ENCODE data around the gene RD3L.
A peak's percentile ranks its signal among the peaks of the same experiment; 100 is the strongest.

The RD3L gene

DNA sequence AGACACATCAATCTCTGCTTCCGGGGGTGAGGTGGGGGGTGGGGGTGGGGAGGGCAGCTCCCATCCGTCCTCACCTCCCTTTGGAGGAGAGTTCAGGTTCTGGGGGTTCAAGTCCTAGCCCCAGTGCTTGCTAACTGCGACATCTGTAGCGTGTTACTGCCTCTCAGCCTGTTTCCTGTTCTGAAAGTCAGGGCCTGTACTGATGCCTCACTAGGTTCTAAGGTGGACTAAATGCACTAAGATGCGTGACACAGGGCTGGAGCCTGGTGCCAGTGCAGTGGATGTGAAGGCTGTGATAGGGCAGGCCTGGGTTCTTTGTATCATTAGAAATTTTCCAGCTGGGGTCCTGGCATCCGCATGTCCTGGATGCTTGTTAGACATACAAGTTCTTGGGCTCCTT, 31.3 kb downstream of the RD3L start:
- H3K4me3 ChIP-seq (ENCODE audit: low read depth, low read length) = no peak overlapping the region
- TF ChIP-seq, protein P1, sequence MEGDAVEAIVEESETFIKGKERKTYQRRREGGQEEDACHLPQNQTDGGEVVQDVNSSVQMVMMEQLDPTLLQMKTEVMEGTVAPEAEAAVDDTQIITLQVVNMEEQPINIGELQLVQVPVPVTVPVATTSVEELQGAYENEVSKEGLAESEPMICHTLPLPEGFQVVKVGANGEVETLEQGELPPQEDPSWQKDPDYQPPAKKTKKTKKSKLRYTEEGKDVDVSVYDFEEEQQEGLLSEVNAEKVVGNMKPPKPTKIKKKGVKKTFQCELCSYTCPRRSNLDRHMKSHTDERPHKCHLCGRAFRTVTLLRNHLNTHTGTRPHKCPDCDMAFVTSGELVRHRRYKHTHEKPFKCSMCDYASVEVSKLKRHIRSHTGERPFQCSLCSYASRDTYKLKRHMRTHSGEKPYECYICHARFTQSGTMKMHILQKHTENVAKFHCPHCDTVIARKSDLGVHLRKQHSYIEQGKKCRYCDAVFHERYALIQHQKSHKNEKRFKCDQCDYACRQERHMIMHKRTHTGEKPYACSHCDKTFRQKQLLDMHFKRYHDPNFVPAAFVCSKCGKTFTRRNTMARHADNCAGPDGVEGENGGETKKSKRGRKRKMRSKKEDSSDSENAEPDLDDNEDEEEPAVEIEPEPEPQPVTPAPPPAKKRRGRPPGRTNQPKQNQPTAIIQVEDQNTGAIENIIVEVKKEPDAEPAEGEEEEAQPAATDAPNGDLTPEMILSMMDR (IDR thresholded peaks at IDR 0.05; ENCODE audit: low read depth, low read length) = no peak

DNA sequence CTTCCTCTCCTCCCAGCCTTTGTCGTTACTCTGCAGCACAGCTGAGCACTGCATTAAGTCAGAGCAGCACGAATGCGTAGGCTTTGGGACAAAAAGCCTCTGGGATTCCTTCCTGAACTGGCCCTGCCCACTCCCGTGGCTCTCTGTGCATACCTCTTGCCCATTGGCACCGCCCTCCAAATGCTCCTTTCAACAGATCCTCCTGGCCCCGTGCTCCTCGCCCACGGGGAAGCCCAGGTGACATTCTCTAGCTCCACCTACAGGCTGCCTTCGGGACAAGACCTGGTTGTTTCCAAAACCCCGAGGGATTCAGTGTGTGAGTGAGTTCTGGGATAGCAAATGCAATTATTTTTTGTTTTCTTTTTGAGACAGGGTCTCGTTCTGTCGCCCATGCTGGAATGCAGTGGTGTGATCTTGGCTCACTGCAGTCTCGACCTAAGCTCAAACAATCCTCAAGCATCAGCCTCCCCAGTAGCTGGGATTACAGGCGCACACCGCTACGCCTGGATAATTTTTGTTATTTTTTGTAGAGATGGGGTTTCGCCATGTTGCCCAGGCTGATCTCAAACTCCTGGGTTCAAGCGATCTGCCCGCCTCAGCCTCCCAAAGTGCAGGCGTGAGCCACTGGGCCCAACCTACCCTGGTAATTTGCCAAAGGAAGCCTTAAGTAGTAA, 31.9 kb downstream of the RD3L start:
- no peak overlapping the region for H3K4me3 ChIP-seq (ENCODE audit: low read depth, low read length)
- TF ChIP-seq, protein P1 (IDR thresholded peaks at IDR 0.05; ENCODE audit: low read depth, low read length) = peak; percentile 58

DNA sequence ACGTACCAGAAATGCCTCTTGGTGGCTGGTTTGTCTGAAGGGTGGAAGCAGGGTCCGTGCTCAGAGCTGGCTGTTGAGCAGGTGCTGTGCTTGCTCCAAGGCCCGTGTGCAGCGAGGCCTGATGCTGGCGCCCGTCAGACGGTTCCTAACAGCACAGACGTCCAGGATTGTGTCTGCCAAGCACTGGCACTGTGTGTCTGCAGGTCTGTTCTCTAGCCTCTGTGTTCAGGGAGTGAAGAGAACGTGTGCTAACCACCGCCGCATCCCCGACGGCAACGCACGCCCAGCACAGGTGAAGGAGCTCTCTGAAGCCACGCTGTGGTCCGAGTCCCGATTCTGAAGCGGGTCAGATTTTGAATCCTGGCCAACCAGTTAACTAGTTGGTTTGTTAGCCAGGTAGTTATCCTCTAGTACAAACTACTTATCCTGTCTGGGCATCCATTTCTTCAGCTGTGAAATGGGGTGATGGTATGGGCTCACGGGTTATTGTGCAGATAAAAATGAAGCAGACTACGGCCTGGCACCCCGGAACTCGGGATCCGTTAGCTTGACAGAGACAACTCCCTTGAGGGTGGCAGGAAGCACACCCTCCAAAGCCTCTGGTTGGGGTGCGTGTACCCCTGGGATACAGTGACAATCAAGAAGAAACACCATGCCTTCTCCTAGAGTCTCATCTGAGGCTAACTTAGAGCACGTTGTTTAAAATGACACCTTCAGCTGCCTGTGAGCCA, 32.6 kb downstream of the RD3L start:
- no peak overlapping the region for H3K4me3 ChIP-seq (ENCODE audit: low read depth, low read length)
- TF ChIP-seq, protein P1 (IDR thresholded peaks at IDR 0.05; ENCODE audit: low read depth, low read length) = no peak

DNA sequence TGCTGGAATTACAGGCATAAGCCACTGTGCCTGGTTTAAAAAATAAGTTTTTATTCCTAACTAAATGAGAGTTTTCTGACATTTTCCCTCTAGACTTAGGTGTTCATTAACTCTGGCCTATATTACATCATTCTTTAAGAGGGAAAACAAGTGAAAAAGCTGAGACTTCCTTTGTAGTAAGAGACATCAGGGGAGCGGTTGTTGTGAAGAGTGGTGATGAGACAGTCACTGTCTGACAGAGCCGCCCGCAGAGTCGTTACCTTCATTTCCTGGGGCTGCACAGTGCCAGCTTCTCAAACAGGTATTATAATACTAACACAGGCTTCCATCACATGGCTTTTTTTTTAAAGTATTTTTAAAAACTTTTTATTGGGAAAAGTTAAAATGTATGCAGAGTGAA, 33.7 kb downstream of the RD3L start:
- H3K4me3 ChIP-seq (ENCODE audit: low read depth, low read length) = no peak overlapping the region
- TF ChIP-seq, protein P1 (IDR thresholded peaks at IDR 0.05; ENCODE audit: low read depth, low read length) = no peak

DNA sequence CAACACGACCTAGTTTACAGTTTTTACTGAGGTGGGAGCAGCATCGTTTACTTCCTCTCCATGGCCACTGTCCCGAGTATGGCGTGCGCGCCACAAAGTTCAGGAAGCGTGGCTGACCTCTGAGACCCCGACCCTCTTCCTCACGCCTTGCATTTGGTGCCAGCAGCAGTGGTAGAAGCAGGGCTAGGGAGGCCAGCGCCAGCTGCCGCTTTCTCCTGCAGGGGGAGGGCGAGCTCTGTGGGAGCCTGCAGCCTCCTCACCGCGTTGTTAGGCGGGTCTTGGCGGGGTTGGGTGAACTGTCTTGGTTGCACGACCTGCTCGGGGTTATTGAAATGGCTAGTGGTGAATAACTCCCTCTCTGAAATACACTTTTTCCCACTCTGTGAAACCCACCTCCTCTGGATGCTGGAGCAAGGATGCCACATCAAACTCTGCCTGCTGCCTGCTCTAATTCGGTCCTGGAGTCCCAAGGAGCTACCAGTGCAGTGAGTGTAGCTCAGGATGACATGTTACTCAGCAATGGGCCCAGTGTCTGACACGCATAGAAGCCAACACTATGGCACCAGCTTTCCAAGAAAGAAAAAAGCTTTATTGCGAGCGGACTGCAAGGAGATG, 36.4 kb downstream of the RD3L start:
- TF ChIP-seq, protein P1 (IDR thresholded peaks at IDR 0.05; ENCODE audit: low read depth, low read length) = 0 out of 2 replicates have a peak, but pooled peaks have one; percentile 19
- no peak overlapping the region for H3K4me3 ChIP-seq (ENCODE audit: low read depth, low read length)

DNA sequence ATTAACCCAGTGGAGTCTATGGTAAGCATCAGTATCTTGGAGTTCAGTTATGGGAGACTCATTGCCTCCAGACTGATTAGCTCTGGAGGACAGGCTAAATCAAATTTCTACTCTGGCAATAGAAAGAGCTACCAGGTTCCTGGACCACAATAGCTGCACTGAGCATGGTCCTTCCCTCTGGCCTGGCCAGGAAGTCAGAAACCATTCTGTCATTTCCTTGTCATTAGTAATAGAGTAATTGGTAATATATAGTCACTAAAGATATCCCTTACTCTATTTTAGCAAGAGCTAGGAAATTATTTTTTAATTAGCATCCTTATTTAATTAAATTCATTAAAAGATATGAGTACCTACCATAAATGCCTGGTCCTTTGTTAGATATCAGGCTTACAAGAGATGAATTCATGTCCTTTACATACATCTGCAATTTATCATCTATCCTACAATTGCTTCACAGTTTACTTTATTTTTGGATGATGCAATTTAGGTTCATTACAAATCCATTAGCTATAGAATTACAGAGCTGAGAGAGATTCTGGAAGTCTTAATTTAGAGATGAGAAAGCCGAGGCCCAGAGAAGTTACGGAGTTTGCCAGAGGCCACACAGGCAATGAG, 37.7 kb downstream of the RD3L start:
- H3K4me3 ChIP-seq (ENCODE audit: low read depth, low read length) = no peak overlapping the region
- TF ChIP-seq, protein P1 (IDR thresholded peaks at IDR 0.05; ENCODE audit: low read depth, low read length) = no peak

All from WI38 (cell line).